ENCODE results near the gene RNF41. TPM values are rescaled to one million over a fixed set of nuclear protein-coding genes. Genes with fewer than 3 reads are reported as not detected.
A peak's percentile ranks its signal among the peaks of the same experiment; 100 is the strongest.
"Not testable (repeated sequence)": the region's sequence is repeated elsewhere in the genome, so short reads cannot be mapped to it uniquely, and the experiment has no call there.

The RNF41 gene
- total and polyA plus RNA-seq, 8 donors: 10.4 to 92.4 (median 35.7) TPM

GRCh38 chr12:56266693-56267442 is 45.1 kb upstream of the RNF41 start, which contains the start of gene COQ10A:
TSS of gene COQ10A (plus strand) at chr12:56266942. CDS start at chr12:56267119, 177 bp downstream.
- peak within 1 kb of the TSS; percentile 88 to 98 (median 95) for H3K27ac ChIP-seq
- H3K4me3 ChIP-seq: peak within 1 kb of the TSS; percentile 70 to 83 (median 78)
- peak; percentile 79 to 93 (median 90) for TF ChIP-seq POLR2AphosphoS5 (IDR thresholded peaks at IDR 0.05)
- TF ChIP-seq EP300 (IDR thresholded peaks at IDR 0.05): no peak
- peak in 1 of 4 donors; percentile 76 for TF ChIP-seq POLR2A (IDR thresholded peaks at IDR 0.05)
- peak in 5 of 7 experiments; percentile 58 to 75 (median 71) for TF ChIP-seq CTCF (IDR thresholded peaks at IDR 0.05)
- H3K4me1 ChIP-seq: peaks cover 10 to 33% (median 20%) of the 10 kb centered on the region in 4 donors
- no peaks in the 10 kb centered on the region for H3K9me3 ChIP-seq
- WGBS, 5 donors: 0 to 1% (median 0%) methylated on average over 19 to 68 of the region's 68 CpGs
- no peaks in the 10 kb centered on the region for H3K27me3 ChIP-seq
- peak; percentile 91 to 96 for DNase-seq
- intact Hi-C loops (cut with DNase I; ENCODE audit: low total_unique reads): no loop called here
- H3K36me3 ChIP-seq: peaks cover 8 to 33% (median 27%) of the 10 kb centered on the region in 4 donors

GRCh38 chr12:56266068-56266692 is 44.5 kb upstream of the RNF41 start:
- Histone ChIP-seq H3K36me3 (peaks cover 3 to 26% (median 20%) of the 10 kb centered on the region in 4 donors), H3K4me3 (peak overlapping the region; percentile 70 to 83 (median 78)), H3K4me1 (peaks cover 10 to 30% (median 20%) of the 10 kb centered on the region in 4 donors), H3K27ac (peak overlapping the region; percentile 88 to 98 (median 95))
- DNase-seq; H3K27me3 ChIP-seq; H3K9me3 ChIP-seq; intact Hi-C loops (cut with DNase I; ENCODE audit: low total_unique reads): not testable (repeated sequence)
- WGBS, 5 donors: 50 to 56% (median 53%) methylated on average over 16 of the region's 16 CpGs

- H3K4me3 ChIP-seq; H3K27me3 ChIP-seq; H3K9me3 ChIP-seq; intact Hi-C loops (cut with DNase I; ENCODE audit: low total_unique reads); DNase-seq; H3K36me3 ChIP-seq; H3K27ac ChIP-seq: not testable (repeated sequence)
- WGBS, 5 donors: 85 to 96% (median 88%) methylated on average over 7 of the region's 7 CpGs
- peaks cover 10 to 30% (median 23%) of the 10 kb centered on the region in 4 donors for H3K4me1 ChIP-seq
Measured at GRCh38 chr12:56262955-56263354, 41.2 kb upstream of the RNF41 start.

- Histone ChIP-seq H3K27me3 (no peaks in the 10 kb centered on the region), H3K27ac (no peak overlapping the region), H3K36me3 (no peaks in the 10 kb centered on the region), H3K4me3 (no peak overlapping the region), H3K9me3 (no peaks in the 10 kb centered on the region), H3K4me1 (peaks cover 13 to 30% (median 26%) of the 10 kb centered on the region in 4 donors)
- WGBS, 5 donors: 86 to 90% (median 89%) methylated on average over 5 of the region's 5 CpGs
- no peak for TF ChIP-seq EP300 (IDR thresholded peaks at IDR 0.05)
- DNase-seq: no peak
- intact Hi-C loops (cut with DNase I; ENCODE audit: low total_unique reads): no loop called here
Measured at GRCh38 chr12:56261503-56262232, 39.9 kb upstream of the RNF41 start.

GRCh38 chr12:56260921-56261320 is 39.2 kb upstream of the RNF41 start:
- Histone ChIP-seq H3K36me3 (peaks cover 1 to 5% (median 3%) of the 10 kb centered on the region in 4 donors), H3K9me3 (no peaks in the 10 kb centered on the region), H3K27ac (no peak overlapping the region), H3K4me3 (no peak overlapping the region), H3K27me3 (no peaks in the 10 kb centered on the region), H3K4me1 (peaks cover 16 to 31% (median 27%) of the 10 kb centered on the region in 4 donors)
- 81 to 97% (median 89%) methylated on average over 3 of the region's 3 CpGs for WGBS, 5 donors
- intact Hi-C loops (cut with DNase I; ENCODE audit: low total_unique reads): no loop called here
- TF ChIP-seq POLR2AphosphoS5 (IDR thresholded peaks at IDR 0.05): no peak
- TF ChIP-seq CTCF (IDR thresholded peaks at IDR 0.05): no peak
- no peak for TF ChIP-seq EP300 (IDR thresholded peaks at IDR 0.05)
- no peak for TF ChIP-seq POLR2A (IDR thresholded peaks at IDR 0.05)
- DNase-seq: no peak

Measured in stomach (tissue), 9 donors.